ENCODE data around the gene ZSCAN10. TPM values are rescaled to one million over a fixed set of nuclear protein-coding genes. Genes with fewer than 3 reads are reported as not detected.

ZSCAN10 gene
- total and polyA plus RNA-seq, 2 experiments from 2014 or later, result 217 to 519 TPM

DNA sequence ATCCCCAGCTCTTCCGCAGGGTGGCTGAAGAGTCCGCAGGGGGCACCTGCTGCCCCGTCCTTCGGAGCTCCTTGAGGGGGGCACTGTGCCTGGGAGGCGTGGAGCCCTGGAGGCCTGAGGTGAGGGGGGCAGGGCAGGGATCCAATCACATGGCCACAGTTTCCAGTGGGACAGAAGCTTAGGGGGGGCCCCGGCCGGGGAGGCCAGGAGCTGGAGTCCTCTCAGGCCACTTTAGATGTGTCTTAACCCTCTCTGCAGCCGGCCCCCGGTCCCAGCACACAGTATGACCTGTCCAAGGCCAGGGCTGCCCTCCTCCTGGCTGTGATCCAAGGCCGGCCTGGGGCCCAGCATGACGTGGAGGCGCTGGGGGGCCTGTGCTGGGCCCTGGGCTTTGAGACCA lies 46.6 kb upstream of the ZSCAN10 start:
- no peak overlapping the region; the same call in 2 of the 3 replicates for H3K4me3 Mint-ChIP-seq
- no peaks in the 10 kb centered on the region for H3K36me3 ChIP-seq (ENCODE audit: insufficient read depth)
- peaks cover 14% of the 10 kb centered on the region; the same call in 1 of the 2 replicates for H3F3A ChIP-seq (replicated peaks; ENCODE audit: low read depth)
- H3K4me1 ChIP-seq (ENCODE audit: insufficient read depth), result peaks cover 5% of the 10 kb centered on the region; the same call in 1 of the 2 replicates
- peaks cover 6% of the 10 kb centered on the region for H3K36me3 Mint-ChIP-seq (ENCODE audit: low read depth)
- DNase-seq (ENCODE audit: low spot score), result no peak
- H3K27ac ChIP-seq (ENCODE audit: low read depth), result no peak overlapping the region
- no peaks in the 10 kb centered on the region for H3K9me2 ChIP-seq (ENCODE audit: insufficient read depth)
- no peak overlapping the region for H3K4me2 ChIP-seq
- TF ChIP-seq EZH2phosphoT487 (IDR thresholded peaks at IDR 0.05; ENCODE audit: unreplicated experiment), result no peak
- no peak for TF ChIP-seq ZNF114 (CRISPR knock-in tag; IDR thresholded peaks at IDR 0.05)
- TF ChIP-seq CREB1 (CRISPR knock-in tag; IDR thresholded peaks at IDR 0.05; ENCODE audit: low read depth), result no peak
- TF ChIP-seq JUNB (IDR thresholded peaks at IDR 0.05; ENCODE audit: unreplicated experiment), result no peak
- TF ChIP-seq REST (IDR thresholded peaks at IDR 0.05; ENCODE audit: unreplicated experiment), result no peak
- TF ChIP-seq, protein P1, sequence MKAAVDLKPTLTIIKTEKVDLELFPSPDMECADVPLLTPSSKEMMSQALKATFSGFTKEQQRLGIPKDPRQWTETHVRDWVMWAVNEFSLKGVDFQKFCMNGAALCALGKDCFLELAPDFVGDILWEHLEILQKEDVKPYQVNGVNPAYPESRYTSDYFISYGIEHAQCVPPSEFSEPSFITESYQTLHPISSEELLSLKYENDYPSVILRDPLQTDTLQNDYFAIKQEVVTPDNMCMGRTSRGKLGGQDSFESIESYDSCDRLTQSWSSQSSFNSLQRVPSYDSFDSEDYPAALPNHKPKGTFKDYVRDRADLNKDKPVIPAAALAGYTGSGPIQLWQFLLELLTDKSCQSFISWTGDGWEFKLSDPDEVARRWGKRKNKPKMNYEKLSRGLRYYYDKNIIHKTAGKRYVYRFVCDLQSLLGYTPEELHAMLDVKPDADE (IDR thresholded peaks at IDR 0.05), result no peak
- no peak for TF ChIP-seq ZNF331 (CRISPR knock-in tag; IDR thresholded peaks at IDR 0.05; ENCODE audit: low read depth)
- no peak for TF ChIP-seq STAT1 (IDR thresholded peaks at IDR 0.05; ENCODE audit: unreplicated experiment)
- no peak for TF ChIP-seq EZH2 (IDR thresholded peaks at IDR 0.05; ENCODE audit: low read depth, unreplicated experiment)
- TF ChIP-seq CTCF (conservative IDR thresholded peaks at IDR 0.05; ENCODE audit: low read depth in 2 of 2), result no peak
- TF ChIP-seq POLR2AphosphoS5 (IDR thresholded peaks at IDR 0.05; ENCODE audit: low read depth), result no peak
- TF ChIP-seq NANOG (IDR thresholded peaks at IDR 0.05; ENCODE audit: borderline replicate concordance), result no peak
- no peak for TF ChIP-seq ZNF462 (CRISPR knock-in tag; IDR thresholded peaks at IDR 0.05)
- no peak overlapping the region for H3K27ac Mint-ChIP-seq
- no peak for ATAC-seq
- H2AFZ ChIP-seq, result no peak overlapping the region
- H3K4me1 Mint-ChIP-seq, result peaks cover 10% of the 10 kb centered on the region
- no peaks in the 10 kb centered on the region for H3K79me2 ChIP-seq (replicated peaks; ENCODE audit: insufficient read depth)
- no peaks in the 10 kb centered on the region for H4K20me1 ChIP-seq (replicated peaks; ENCODE audit: insufficient read depth)
- no peak overlapping the region for H3K4me3 ChIP-seq
- peaks cover 16% of the 10 kb centered on the region for H3K27me3 ChIP-seq (ENCODE audit: insufficient read depth)
- H3K27me3 Mint-ChIP-seq (ENCODE audit: insufficient read depth, low read depth, poor library complexity), result peaks cover 23% of the 10 kb centered on the region
- H3K9me3 Mint-ChIP-seq, result peaks cover 4% of the 10 kb centered on the region; the same call in 2 of the 3 replicates

Data from GM23338 (cell line).